Loucy (cell line): ENCODE results near the gene BTBD9.

Experiments used
- CTCF ChIP-seq: fragments of 200-600 bp; sonication (generic); conservative IDR thresholded peaks from 2 replicates; pipeline ENCODE4 v1.5.1; 2014; ENCODE audit warnings: mild to moderate bottlenecking, antibody characterized with exemption, low read length
- EZH2phosphoT487 ChIP-seq: fragments of 200-600 bp; IDR thresholded peaks from 2 replicates; pipeline ENCODE4 v1.6.1; 2018; ENCODE audit warnings: antibody characterized with exemption, mild to moderate bottlenecking, moderate library complexity, borderline replicate concordance

GRCh38 chr6:38648629-38649028 is 8.9 kb upstream of the BTBD9 start:
- TF ChIP-seq CTCF (no peak), EZH2phosphoT487 (no peak)
